GM12892 (cell line): Measurements from ENCODE around the gene CLK2.

Experiments used
- POLR2A ChIP-seq: IDR thresholded peaks from 2 replicates; pipeline ENCODE4 v1.6.1; 2011; ENCODE audit warnings: low read depth, low read length, control low read depth
- POLR2AphosphoS5 ChIP-seq: IDR thresholded peaks from 2 replicates; pipeline ENCODE4 v1.6.1; 2011; ENCODE audit warnings: low read depth, low read length, control low read depth

GRCh38 chr1:155263067-155263466, 10.2 kb downstream of the CLK2 start:
- TF ChIP-seq POLR2A (no peak), POLR2AphosphoS5 (no peak)
